NCI-H187 treated with DMSO at 0.1 percent for 48 hours (cell line): ENCODE measurements around the gene RPL35.

Experiments
- DNase-seq: peaks from one replicate; lab custom pipeline; 2025; lab: John Stamatoyannopoulos, UW

Gene RPL35

GRCh38 chr9:124877021-124877782, 15.4 kb upstream of the RPL35 start:
- DNase-seq: no peak

GRCh38 chr9:124875501-124875900, 13.7 kb upstream of the RPL35 start:
- no peak for DNase-seq

- no peak for DNase-seq
Observed at GRCh38 chr9:124873664-124874063, 11.9 kb upstream of the RPL35 start.

- no peak for DNase-seq
Observed at GRCh38 chr9:124871156-124871561, 9.4 kb upstream of the RPL35 start.

- no peak for DNase-seq
Observed at GRCh38 chr9:124870723-124871122, 9.0 kb upstream of the RPL35 start.

- no peak for DNase-seq
Observed at GRCh38 chr9:124869986-124870560, 8.3 kb upstream of the RPL35 start.

GRCh38 chr9:124869466-124869985, 7.8 kb upstream of the RPL35 start:
- DNase-seq: no peak

- DNase-seq: no peak
Observed at GRCh38 chr9:124868511-124869465, 7.0 kb upstream of the RPL35 start.

GRCh38 chr9:124863371-124863871, 1.7 kb upstream of the RPL35 start:
- no peak for DNase-seq

GRCh38 chr9:124860582-124861341, 995 bp downstream of the RPL35 start:
- no peak for DNase-seq

GRCh38 chr9:124859803-124860581, 1.8 kb downstream of the RPL35 start:
- no peak for DNase-seq

- DNase-seq: no peak
Observed at GRCh38 chr9:124858330-124859046, 3.3 kb downstream of the RPL35 start.

- no peak for DNase-seq
Observed at GRCh38 chr9:124857533-124858162, 4.1 kb downstream of the RPL35 start.

- DNase-seq: no peak
Observed at GRCh38 chr9:124855944-124856765, 5.6 kb downstream of the RPL35 start.

- DNase-seq: no peak
Observed at GRCh38 chr9:124855566-124855943, 6.2 kb downstream of the RPL35 start.

GRCh38 chr9:124854822-124855221, 6.9 kb downstream of the RPL35 start:
- DNase-seq: no peak

- DNase-seq: no peak
Observed at GRCh38 chr9:124854161-124854560, 7.6 kb downstream of the RPL35 start.

- DNase-seq: no peak
Observed at GRCh38 chr9:124853605-124854143, 8.1 kb downstream of the RPL35 start.
